Measurements from ENCODE around the gene RAI14. TPM values are rescaled to one million over a fixed set of nuclear protein-coding genes. Genes with fewer than 3 reads are reported as not detected.
"Not testable (repeated sequence)": the region's sequence is repeated elsewhere in the genome, so short reads cannot be mapped to it uniquely, and the experiment has no call there.

RAI14 gene
- total RNA-seq, 1 donor from 2014 or later = 169 TPM

GRCh38 chr5:34818717-34819116 lies 162.6 kb downstream of the RAI14 start:
- DNase-seq (ENCODE audit: low spot score) = no peak

DNA sequence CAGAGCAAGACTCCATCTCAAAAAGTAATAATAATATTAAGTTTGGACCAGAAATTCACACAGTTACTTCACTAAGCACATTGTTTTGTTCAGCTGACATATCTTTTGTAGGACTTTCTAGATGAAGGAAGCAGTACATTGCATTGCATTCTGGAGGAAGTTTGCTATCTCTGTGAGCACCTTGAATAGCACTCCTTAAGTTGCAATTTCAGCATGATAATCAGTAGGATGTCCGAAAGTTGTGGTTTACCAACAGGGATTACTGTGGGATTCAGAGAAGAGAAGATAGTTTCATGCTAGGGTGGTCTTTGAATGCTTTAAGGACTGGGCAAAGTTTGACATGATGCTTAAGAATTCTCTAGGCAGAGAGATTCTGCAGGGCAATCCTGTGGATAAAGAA lies 164.5 kb downstream of the RAI14 start:
- no peak for DNase-seq (ENCODE audit: low spot score)

GRCh38 chr5:34822956-34823715 lies 167.0 kb downstream of the RAI14 start:
- DNase-seq (ENCODE audit: low spot score) = peak; percentile 72

GRCh38 chr5:34826347-34826746 lies 170.2 kb downstream of the RAI14 start:
- DNase-seq (ENCODE audit: low spot score) = no peak

GRCh38 chr5:34827588-34828506 lies 171.7 kb downstream of the RAI14 start:
- no peak for DNase-seq (ENCODE audit: low spot score)

- not testable (repeated sequence) for DNase-seq (ENCODE audit: low spot score)
These were observed 174.7 kb downstream of the RAI14 start for GRCh38 chr5:34830827-34831226.

GRCh38 chr5:34831303-34831702 lies 175.2 kb downstream of the RAI14 start:
- no peak for DNase-seq (ENCODE audit: low spot score)

- DNase-seq (ENCODE audit: low spot score) = no peak
These were observed 176.4 kb downstream of the RAI14 start for GRCh38 chr5:34832568-34832967.

DNA sequence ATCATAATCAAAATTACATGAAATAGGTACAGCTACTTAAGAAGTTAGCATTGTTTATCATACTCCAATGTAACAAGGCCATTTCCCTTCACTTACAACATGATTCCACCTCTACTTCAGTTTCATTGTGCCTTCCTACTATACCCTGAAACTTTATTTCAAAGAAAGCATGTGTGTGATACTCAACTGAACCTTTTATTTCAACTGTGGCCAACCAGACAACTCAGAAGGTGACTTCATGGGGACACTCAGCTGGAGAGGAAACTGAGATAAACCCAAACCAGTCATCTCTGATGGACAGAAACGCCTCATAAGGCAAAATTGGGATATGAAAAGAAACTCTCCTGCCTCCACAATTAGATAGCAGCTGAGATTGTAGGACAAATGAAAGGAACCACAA lies 177.0 kb downstream of the RAI14 start:
- DNase-seq (ENCODE audit: low spot score) = no peak

GRCh38 chr5:34833976-34834793 lies 178.1 kb downstream of the RAI14 start:
- DNase-seq (ENCODE audit: low spot score) = no peak

- DNase-seq (ENCODE audit: low spot score) = no peak
These were observed 178.6 kb downstream of the RAI14 start for GRCh38 chr5:34834794-34835089.

DNA sequence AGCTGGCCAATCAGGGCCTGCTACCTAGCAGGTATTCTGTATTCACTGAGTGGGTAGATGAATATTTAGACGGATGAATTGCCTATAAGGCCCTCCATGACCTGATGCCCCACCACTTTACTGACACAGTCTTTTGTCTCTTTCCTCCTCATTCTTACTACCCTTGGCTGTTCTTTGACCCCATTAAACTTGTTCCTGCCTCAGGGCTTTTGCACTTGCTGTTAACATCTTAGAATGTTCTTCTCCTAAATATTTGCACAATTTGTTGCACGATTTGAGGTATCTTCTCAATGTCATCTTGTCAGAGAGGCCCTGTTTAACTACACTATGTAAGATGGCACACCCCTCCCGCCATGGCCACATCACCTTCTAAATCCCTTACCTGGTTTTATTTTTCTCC lies 179.5 kb downstream of the RAI14 start:
- no peak for DNase-seq (ENCODE audit: low spot score)

- peak; percentile 94 for DNase-seq (ENCODE audit: low spot score)
These were observed 182.9 kb downstream of the RAI14 start, which contains the start of gene TTC23L for GRCh38 chr5:34838785-34839714. Gene TTC23L, plus strand, starts transcription at chr5:34839164. Its CDS starts 1,508 bp downstream, at chr5:34840672.

DNA sequence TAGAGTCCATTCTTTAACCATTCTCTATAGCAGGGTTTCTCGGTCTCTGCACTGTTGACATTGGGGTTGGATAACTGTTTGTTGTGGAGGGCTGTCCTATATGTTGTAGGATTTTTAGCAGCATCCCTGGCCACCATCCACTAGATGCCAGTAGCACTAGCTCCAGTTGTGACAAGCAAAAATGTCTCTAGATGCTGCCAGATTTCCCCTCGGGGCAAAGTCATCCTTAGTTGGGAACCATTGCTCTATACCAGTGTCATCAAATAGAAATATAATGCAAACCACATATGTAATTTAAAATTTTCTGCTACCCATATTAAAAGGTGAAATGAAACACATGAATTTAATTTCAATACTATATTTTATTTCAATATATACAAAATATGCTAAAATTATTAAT lies 185.7 kb downstream of the RAI14 start:
- DNase-seq (ENCODE audit: low spot score) = no peak

DNA sequence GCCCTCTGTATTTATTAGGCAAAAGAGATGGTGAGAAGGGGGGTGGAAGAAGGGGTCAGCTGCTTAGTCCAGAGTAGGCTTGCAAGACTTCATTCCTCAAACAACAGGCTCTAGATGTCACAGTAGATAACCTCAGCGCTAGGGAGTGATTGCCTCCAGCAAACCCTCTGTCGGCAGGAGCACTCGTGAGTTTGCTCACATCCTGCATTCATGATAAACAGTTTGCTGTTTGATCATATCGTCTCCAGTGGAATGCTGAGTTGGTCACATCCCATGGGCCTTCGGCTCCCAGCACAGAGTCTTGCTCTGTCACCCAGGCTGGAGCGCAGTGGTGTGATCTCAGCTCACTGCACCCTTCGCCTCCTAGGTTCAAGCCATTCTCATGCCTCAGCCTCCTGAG lies 186.4 kb downstream of the RAI14 start:
- DNase-seq (ENCODE audit: low spot score) = no peak

GRCh38 chr5:34843497-34843896 lies 187.4 kb downstream of the RAI14 start:
- DNase-seq (ENCODE audit: low spot score) = no peak

- DNase-seq (ENCODE audit: low spot score) = no peak
These were observed 188.0 kb downstream of the RAI14 start for GRCh38 chr5:34844106-34844505.

- no peak for DNase-seq (ENCODE audit: low spot score)
These were observed 188.9 kb downstream of the RAI14 start for GRCh38 chr5:34844999-34845398.

DNA sequence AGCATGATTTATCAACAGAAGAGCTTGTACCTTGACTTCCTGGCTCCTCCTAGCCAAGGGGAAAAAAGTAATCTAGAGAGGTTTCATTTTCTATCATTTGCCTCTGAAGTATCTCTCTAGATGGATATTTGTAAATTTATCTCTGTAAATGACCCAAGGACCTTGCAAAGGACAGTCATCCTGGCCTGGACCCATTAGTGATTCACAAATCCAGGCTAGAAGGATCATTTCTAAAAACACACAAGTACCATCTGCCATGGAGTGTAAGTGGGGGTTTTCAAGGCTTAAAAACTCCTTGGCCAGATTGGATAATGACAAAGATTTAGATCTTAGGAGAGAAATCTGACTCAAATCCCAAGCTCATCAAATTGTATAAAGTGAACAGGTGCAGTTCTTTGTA lies 190.9 kb downstream of the RAI14 start:
- no peak for DNase-seq (ENCODE audit: low spot score)

DNA sequence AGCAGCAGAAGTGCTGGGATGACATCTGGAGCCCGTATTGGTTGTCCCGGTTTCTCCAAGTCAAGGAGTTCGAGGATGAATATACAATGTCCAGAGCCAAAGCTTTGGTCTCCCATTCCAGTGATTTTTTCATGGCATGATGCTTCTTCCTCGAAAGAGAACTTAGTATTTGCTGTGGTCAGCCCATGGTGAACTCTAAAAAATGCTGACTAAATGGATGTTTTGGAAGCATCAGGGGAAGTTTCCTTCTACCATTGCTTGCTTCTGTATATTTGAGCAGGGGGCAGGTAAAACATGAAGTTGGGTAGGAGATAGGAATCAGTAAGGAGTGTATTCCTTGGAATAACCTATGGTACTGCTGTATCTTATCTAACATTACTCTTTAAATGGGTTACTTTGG lies 191.4 kb downstream of the RAI14 start:
- DNase-seq (ENCODE audit: low spot score) = no peak

DNA sequence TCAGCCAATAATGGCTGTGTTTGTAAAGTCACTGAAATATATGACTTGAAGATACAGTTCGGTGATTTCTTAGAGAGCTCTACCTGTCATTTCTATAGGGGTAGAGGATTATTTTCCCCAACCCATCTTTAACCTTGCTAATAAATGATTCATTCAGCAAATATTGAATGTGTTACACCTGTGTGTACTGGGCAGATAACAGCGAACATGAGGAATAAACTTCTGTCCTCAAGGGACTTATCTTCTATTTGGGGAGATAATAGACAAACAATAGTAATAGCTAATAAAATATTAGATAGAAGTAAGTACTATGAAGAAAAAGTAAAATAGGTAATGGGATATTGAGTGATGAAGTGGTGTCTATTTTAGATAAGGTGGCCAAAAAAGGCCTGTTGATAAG lies 192.1 kb downstream of the RAI14 start:
- DNase-seq (ENCODE audit: low spot score) = no peak
